ENCODE measurements around the gene TKT. TPM values are rescaled to one million over a fixed set of nuclear protein-coding genes. Genes with fewer than 3 reads are reported as not detected.

TKT gene
- polyA plus RNA-seq, 1 experiment, result 220 TPM

DNA sequence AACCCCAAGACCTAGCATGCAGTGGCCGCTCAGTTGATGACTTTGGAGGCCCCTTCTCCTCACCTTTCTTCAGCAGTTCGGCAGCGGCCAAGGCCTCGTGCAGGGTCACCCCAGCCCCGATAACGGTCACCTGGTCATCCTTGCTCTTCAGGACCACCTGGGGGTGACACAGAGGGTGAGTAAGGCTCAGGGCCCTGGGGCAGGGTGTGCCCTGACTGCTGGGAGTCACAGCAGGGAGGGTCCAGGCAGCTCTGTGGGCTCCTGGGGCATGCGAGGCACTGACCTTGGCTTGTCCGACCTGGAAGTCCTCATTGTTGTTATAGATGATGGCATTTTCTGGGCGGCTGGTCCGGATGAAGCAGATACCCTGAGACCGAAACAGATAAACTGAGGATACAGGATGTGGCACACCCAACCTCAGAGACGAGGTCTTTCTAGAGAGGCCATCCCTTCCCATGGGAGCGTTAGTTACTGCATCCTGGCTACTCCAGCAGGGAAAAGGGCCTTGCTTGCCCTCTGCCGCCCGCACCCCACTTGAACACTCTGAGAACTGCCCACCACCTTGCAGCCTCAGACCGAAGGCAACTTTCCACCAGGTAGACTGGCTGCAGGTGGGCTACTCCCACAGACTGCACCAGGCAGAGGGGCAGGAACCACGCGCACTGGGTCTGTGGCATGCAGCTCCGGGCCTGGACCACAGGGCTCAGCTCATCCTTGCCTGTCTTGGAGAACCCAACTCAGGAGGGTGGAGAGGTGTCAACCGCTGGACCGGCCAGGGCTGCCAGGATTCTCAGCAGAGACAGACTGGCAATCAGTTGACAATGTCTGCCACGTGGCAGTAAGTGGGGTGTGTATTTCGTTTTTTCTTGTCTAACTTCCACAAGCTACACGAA, 27.6 kb downstream of the TKT start:
- H3K9me3 ChIP-seq (ENCODE audit: control insufficient read depth, insufficient read depth, low read length), result no peaks in the 10 kb centered on the region
- H3K4me3 ChIP-seq (ENCODE audit: low read depth, low read length), result no peak overlapping the region
- H3K27me3 ChIP-seq (ENCODE audit: control insufficient read depth, insufficient read depth, low read length), result no peaks in the 10 kb centered on the region
- peak overlapping the region; percentile 11 for H3K27ac ChIP-seq (ENCODE audit: low read depth, low read length)
- ChIA-PET POLR2A (no interaction called here), CTCF (interaction anchor here (2.2 kb wide), 1 partner anchor 8 kb away, joined by 9 read pairs; no protein-coding TSS in a partner anchor)
- TF ChIP-seq, protein P1, sequence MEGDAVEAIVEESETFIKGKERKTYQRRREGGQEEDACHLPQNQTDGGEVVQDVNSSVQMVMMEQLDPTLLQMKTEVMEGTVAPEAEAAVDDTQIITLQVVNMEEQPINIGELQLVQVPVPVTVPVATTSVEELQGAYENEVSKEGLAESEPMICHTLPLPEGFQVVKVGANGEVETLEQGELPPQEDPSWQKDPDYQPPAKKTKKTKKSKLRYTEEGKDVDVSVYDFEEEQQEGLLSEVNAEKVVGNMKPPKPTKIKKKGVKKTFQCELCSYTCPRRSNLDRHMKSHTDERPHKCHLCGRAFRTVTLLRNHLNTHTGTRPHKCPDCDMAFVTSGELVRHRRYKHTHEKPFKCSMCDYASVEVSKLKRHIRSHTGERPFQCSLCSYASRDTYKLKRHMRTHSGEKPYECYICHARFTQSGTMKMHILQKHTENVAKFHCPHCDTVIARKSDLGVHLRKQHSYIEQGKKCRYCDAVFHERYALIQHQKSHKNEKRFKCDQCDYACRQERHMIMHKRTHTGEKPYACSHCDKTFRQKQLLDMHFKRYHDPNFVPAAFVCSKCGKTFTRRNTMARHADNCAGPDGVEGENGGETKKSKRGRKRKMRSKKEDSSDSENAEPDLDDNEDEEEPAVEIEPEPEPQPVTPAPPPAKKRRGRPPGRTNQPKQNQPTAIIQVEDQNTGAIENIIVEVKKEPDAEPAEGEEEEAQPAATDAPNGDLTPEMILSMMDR (IDR thresholded peaks at IDR 0.05; ENCODE audit: low read depth, low read length), result no peak
- no peak for DNase-seq (ENCODE audit: low read depth, low spot score)

DNA sequence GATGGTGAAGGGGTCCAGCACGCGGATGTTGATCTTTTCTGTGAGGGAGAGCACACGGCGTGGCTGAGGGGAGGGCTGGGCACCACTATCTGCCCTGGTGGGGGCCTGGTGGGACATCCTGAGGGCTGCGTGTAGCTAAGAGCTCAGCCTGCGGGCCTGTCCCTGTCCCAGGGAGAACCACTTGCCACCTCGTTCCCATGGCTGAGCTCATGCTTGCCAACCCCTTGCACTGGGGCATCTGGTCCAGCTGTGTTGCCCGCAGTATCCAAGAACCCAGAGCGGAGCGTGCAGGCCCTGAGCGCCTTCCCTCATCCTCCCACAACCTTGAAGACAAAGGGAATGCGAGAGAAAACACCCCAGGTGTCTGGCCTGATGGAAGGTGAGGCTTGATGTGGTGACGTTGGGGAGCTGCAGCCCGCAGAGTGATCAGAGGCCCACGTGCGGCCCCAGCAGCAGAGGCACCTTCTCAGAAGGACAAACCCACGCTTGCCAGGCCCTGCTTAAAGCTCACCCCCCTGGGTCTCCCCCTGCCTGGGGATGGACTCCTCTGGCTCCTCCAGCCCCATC, 28.9 kb downstream of the TKT start:
- TF ChIP-seq, protein P1 (IDR thresholded peaks at IDR 0.05; ENCODE audit: low read depth, low read length), result no peak
- H3K9me3 ChIP-seq (ENCODE audit: control insufficient read depth, insufficient read depth, low read length), result no peaks in the 10 kb centered on the region
- no peak overlapping the region for H3K27ac ChIP-seq (ENCODE audit: low read depth, low read length)
- no peaks in the 10 kb centered on the region for H3K27me3 ChIP-seq (ENCODE audit: control insufficient read depth, insufficient read depth, low read length)
- CTCF ChIA-PET, result no interaction called here
- H3K4me3 ChIP-seq (ENCODE audit: low read depth, low read length), result no peak overlapping the region
- no peak for DNase-seq (ENCODE audit: low read depth, low spot score)
- POLR2A ChIA-PET, result no interaction called here

DNA sequence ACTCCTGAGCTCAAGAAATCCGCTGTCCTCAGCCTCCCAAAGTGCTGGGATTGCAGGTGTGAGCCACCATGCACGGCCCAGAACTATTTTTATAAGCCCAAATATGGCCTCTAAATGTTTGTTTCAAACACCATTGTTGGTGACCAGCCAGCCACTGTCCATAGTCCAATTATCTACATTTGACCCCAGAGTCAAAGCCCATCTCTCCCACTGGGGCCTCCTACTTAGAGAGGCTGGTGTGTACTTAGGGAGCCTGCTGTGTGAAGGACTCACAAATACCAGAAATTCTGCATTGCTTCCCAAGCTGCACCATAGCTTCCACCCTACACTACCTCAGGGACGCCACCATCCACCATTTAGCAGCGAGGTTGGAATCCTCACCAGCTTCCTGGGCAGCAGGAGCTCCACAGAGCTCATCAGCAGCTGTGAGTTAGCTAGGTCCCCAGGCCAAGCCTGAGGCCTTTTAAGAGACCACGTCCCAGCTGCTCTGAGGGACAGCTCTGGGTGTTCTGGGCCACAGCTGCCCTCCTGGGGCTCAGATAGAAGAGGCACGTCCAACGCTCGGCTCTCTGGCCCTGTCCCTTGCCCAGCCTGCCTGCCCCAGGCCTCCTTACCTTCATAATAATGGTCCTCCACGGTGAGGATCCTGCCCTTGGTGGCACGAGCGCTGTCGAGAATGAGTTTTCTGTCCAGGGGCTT, 29.5 kb downstream of the TKT start:
- TF ChIP-seq, protein P1 (IDR thresholded peaks at IDR 0.05; ENCODE audit: low read depth, low read length), result no peak
- no peak overlapping the region for H3K4me3 ChIP-seq (ENCODE audit: low read depth, low read length)
- no peak for DNase-seq (ENCODE audit: low read depth, low spot score)
- H3K9me3 ChIP-seq (ENCODE audit: control insufficient read depth, insufficient read depth, low read length), result no peaks in the 10 kb centered on the region
- no peak overlapping the region for H3K27ac ChIP-seq (ENCODE audit: low read depth, low read length)
- ChIA-PET POLR2A (no interaction called here), CTCF (no interaction called here)
- H3K27me3 ChIP-seq (ENCODE audit: control insufficient read depth, insufficient read depth, low read length), result no peaks in the 10 kb centered on the region

DNA sequence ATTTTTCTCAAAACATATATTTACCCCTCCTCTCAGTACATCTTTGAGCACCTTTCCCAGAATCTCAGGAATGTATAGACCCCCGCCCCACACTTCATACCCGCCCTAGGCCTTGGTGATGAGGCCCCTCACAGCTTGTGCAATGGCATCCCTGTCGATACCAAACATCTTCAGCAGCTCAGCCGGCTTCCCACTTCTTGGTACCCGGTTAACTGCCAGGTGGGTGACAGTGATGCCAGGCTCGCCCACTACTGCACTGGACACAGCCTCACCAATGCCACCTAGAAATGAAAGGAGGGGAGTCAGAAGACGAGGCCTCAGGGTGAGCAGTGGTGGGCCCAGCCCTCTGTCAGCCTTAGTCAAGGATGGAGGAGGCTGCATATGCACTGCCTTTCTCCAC, 30.2 kb downstream of the TKT start:
- no peak for DNase-seq (ENCODE audit: low read depth, low spot score)
- Histone ChIP-seq H3K9me3 (ENCODE audit: control insufficient read depth, insufficient read depth, low read length) (no peaks in the 10 kb centered on the region), H3K4me3 (ENCODE audit: low read depth, low read length) (no peak overlapping the region), H3K27me3 (ENCODE audit: control insufficient read depth, insufficient read depth, low read length) (no peaks in the 10 kb centered on the region), H3K27ac (ENCODE audit: low read depth, low read length) (no peak overlapping the region)
- ChIA-PET POLR2A (no interaction called here), CTCF (no interaction called here)
- TF ChIP-seq, protein P1 (IDR thresholded peaks at IDR 0.05; ENCODE audit: low read depth, low read length), result no peak

DNA sequence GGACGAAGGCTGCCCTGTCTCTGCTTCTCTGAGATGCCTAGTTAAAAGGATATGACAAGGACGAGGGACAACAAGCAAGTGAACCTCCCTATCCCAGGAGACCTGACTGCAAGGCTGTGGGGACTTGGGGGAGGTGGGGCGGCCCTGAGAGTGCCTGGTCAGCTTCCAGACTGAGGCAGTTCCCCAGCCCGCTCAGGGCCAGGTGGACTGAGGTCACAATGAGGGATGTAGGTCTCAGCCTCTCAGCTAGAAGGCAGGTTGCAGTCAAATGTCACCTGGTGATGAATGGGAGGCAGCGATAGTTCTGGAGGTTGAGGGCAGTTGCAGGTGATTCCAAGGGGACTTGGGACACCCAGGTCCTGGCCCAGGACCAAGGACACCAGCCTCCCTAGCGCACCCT, 30.6 kb downstream of the TKT start:
- H3K27ac ChIP-seq (ENCODE audit: low read depth, low read length), result no peak overlapping the region
- H3K9me3 ChIP-seq (ENCODE audit: control insufficient read depth, insufficient read depth, low read length), result no peaks in the 10 kb centered on the region
- ChIA-PET CTCF (no interaction called here), POLR2A (no interaction called here)
- H3K27me3 ChIP-seq (ENCODE audit: control insufficient read depth, insufficient read depth, low read length), result no peaks in the 10 kb centered on the region
- H3K4me3 ChIP-seq (ENCODE audit: low read depth, low read length), result no peak overlapping the region
- DNase-seq (ENCODE audit: low read depth, low spot score), result no peak
- TF ChIP-seq, protein P1 (IDR thresholded peaks at IDR 0.05; ENCODE audit: low read depth, low read length), result no peak

Data from AG04450 (cell line).